ENCODE data around the gene TMEM44.

The TMEM44 gene

DNA sequence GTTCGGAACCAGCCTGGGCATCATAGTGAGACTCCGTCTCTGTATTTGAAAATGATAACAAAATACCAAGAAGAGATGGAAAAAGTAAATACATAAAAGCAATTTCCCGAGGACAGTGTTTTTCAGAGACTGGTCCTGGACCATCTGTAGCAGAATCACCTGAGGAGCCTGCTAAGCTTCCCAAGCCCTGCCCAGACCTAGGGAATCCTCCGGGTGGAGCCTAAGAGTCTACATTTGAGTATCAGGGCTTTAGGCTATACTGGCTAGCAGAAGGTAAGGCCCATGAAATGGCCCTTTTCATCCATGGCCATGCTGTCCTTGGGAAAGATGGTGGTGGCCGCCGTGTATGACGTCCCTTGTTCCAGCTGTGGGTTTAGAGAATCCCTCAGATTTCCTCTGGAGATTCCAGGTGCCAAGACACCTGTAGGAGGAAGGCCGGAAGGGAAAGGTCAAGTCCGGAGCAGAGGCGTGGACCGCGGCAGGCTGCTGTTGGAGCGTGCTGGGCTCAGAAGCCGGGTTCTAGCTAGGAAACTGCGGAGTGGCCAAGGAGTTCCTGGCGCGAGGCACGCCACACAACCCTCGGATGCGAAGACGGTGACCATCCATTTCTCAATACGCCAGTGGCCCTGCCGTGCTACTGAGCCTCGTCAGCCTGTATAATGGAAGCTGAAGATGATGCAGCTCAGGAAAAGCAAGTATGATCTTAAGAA, 50.9 kb downstream of the TMEM44 start:
- no peak for TF ChIP-seq CTCF (IDR thresholded peaks at IDR 0.05; ENCODE audit: insufficient read depth, missing control alignments)
- DNase-seq (ENCODE audit: insufficient read length, low spot score) = no peak
- no peak for FAIRE-seq

GRCh38 chr3:194579091-194579606, 54.1 kb downstream of the TMEM44 start:
- FAIRE-seq = no peak
- no peak for DNase-seq (ENCODE audit: insufficient read length, low spot score)

DNA sequence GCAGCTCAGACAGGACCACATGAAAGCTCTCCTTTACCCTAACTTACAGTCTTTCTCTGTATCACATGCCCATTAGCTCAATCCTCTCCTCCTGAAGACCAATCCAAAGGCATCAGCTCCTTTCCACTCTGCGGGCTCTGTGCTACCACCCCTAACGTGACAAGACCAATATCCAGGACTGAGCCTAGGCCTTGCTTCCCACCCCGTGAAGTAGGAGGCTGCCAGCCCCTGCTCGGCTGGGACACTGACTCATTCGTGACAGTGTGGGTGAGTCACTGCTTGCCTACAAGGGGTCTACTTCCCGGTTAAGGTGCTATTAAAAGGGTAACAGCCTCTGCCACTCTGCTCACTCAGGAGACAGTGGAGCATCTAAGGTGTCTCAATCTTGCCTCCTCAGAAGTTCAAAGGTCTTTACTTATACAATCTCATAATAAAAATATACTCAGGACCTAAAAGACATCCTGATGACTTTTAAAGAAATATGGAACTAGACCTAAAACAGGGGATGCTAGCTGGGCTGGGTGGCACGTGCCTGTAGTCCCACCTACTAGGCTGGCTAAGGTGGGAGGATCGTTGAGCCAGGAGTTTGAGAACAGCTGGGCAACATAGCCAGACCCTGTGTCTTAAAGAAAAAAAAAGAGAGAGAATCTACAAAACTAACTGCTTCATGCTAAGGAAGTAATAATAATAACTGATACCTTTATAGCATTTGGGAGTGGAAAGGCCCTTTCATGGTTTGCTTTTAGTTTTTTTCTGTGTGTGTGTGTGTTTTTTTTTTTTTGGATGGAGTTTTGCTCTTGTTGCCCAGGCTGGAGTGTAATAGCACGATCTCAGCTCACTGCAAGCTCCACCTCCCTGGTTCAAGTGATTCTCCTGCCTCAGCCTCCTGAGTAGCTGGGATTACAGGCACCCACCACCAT, 55.0 kb downstream of the TMEM44 start:
- DNase-seq (ENCODE audit: insufficient read length, low spot score) (no peak), FAIRE-seq (no peak)
- no peak for TF ChIP-seq CTCF (IDR thresholded peaks at IDR 0.05; ENCODE audit: insufficient read depth, missing control alignments)

More at GRCh38 chr3:194579091-194579606, 54.1 kb downstream of the TMEM44 start:
- TF ChIP-seq CTCF (IDR thresholded peaks at IDR 0.05; ENCODE audit: insufficient read depth, missing control alignments) = no peak

GRCh38 chr3:194575484-194576210, 57.6 kb downstream of the TMEM44 start:
- DNase-seq (ENCODE audit: insufficient read length, low spot score) (no peak), FAIRE-seq (no peak)
- TF ChIP-seq CTCF (IDR thresholded peaks at IDR 0.05; ENCODE audit: insufficient read depth, missing control alignments) = no peak

DNA sequence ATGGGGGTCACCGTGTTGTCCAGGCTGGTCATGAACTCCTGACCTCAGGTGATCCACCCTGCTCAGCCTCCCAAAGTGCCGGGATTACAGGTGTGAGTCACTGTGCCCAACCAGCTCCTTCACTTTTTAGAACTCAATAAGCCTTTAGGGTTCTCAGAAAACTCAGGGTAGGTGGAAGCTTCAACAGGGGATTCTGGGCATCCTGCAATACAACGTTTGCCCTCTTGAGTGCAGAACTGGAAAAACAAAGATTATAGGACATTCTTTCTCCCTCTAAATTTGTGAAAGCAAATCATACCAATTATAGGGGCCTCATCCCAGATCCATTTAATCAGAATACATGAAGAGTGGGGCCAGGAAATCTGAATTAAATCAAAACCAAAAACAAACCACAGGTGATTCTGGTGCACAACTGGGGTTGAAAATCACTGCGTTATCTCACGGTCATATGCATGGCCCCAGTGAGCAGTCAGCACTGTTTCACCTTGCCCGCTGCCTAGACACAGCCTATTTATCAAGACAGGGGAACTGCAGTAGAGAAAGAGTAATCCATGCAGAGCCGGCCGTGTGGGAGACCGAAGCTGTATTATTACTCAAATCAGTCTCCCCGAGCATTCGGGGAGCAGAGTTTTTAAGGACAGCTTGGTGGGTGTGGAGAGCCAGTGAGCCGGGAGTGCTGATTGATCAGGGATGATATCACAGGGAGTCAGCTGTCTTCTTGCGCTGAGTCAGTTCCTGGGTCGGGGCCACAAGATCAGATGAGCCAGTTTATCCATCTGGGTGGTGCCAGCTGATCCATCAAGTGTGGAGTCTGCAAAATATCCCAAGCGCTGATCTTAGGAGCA, 58.4 kb downstream of the TMEM44 start:
- FAIRE-seq = no peak
- no peak for TF ChIP-seq CTCF (IDR thresholded peaks at IDR 0.05; ENCODE audit: insufficient read depth, missing control alignments)
- no peak for DNase-seq (ENCODE audit: insufficient read length, low spot score)

GRCh38 chr3:194573680-194574437, 59.4 kb downstream of the TMEM44 start:
- TF ChIP-seq CTCF (IDR thresholded peaks at IDR 0.05; ENCODE audit: insufficient read depth, missing control alignments) = peak; percentile 61
- DNase-seq (ENCODE audit: insufficient read length, low spot score) (peak; percentile 68), FAIRE-seq (no peak)

All from D721Med (cell line).